ENCODE data around the gene RAB8A. TPM values are rescaled to one million over a fixed set of nuclear protein-coding genes. Genes with fewer than 3 reads are reported as not detected.

The RAB8A gene
- polyA plus RNA-seq, 1 donor from 2014 or later = 29.8 TPM

DNA sequence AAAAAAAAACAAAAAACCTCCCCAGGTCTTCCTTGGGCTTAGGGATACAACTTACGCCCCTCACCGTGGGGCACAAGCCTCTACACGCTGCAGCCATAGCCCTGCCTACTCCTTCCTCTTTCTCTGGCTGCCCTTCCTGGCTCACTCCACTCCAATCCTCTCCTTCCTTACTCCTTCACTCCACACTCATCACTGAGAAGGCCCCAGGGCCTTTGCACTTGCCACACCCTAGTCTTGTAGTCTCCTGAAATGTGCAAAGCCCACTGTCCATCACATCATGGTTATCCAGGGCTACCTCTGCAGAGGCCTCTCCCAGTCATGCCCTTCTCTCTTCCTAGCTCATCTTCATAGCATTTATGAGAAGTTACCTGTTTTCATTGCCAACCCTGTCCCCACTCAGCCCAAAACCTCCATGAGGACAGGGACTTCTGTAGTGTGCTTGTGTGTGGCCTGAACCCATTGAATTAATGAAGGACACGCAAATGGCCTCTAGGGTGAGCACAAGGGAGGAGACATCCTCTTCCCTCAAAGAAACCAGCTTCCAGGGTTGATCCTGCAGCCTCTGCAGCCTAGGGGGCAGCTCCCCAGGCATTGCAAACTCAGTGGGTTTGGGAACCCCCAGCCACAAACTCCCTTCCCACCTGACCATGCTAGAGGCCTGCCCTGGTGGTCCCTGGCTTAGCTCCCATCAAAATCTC, 23.9 kb downstream of the RAB8A start:
- Histone ChIP-seq H3K9ac (ENCODE audit: low read length) (no peak overlapping the region), H4K20me1 (ENCODE audit: insufficient read depth) (no peaks in the 10 kb centered on the region), H3K9me3 (ENCODE audit: low read length) (no peaks in the 10 kb centered on the region), H3K27ac (ENCODE audit: low read length) (no peak overlapping the region), H3K4me2 (ENCODE audit: low read length) (no peak overlapping the region), H3K27me3 (ENCODE audit: insufficient read depth, low read depth, low read length) (no peaks in the 10 kb centered on the region), H3K36me3 (ENCODE audit: insufficient read depth, low read length) (no peaks in the 10 kb centered on the region), H3F3A (ENCODE audit: insufficient read depth, low read length, poor library complexity, severe bottlenecking) (no peaks in the 10 kb centered on the region), H3K4me3 (ENCODE audit: low read length) (no peak overlapping the region), H3K79me2 (replicated peaks; ENCODE audit: insufficient read depth, low read length) (no peaks in the 10 kb centered on the region), H3K9me2 (ENCODE audit: insufficient read depth, low read length) (no peaks in the 10 kb centered on the region), H2AFZ (ENCODE audit: low read depth, low read length) (no peak overlapping the region)
- TF ChIP-seq RAD21 (conservative IDR thresholded peaks at IDR 0.05) (no peak), MXI1 (conservative IDR thresholded peaks at IDR 0.05; ENCODE audit: poor library complexity, severe bottlenecking) (no peak), TAF1 (IDR thresholded peaks at IDR 0.05; ENCODE audit: low read depth) (no peak), SMC3 (conservative IDR thresholded peaks at IDR 0.05; ENCODE audit: poor library complexity) (no peak), EP300 (conservative IDR thresholded peaks at IDR 0.05; ENCODE audit: poor library complexity, severe bottlenecking) (no peak), POLR2AphosphoS5 (IDR thresholded peaks at IDR 0.05) (no peak), EZH2 (IDR thresholded peaks at IDR 0.05; ENCODE audit: borderline replicate concordance, insufficient read depth, low read length, poor library complexity, severe bottlenecking) (no peak)
- TF ChIP-seq, protein P1, sequence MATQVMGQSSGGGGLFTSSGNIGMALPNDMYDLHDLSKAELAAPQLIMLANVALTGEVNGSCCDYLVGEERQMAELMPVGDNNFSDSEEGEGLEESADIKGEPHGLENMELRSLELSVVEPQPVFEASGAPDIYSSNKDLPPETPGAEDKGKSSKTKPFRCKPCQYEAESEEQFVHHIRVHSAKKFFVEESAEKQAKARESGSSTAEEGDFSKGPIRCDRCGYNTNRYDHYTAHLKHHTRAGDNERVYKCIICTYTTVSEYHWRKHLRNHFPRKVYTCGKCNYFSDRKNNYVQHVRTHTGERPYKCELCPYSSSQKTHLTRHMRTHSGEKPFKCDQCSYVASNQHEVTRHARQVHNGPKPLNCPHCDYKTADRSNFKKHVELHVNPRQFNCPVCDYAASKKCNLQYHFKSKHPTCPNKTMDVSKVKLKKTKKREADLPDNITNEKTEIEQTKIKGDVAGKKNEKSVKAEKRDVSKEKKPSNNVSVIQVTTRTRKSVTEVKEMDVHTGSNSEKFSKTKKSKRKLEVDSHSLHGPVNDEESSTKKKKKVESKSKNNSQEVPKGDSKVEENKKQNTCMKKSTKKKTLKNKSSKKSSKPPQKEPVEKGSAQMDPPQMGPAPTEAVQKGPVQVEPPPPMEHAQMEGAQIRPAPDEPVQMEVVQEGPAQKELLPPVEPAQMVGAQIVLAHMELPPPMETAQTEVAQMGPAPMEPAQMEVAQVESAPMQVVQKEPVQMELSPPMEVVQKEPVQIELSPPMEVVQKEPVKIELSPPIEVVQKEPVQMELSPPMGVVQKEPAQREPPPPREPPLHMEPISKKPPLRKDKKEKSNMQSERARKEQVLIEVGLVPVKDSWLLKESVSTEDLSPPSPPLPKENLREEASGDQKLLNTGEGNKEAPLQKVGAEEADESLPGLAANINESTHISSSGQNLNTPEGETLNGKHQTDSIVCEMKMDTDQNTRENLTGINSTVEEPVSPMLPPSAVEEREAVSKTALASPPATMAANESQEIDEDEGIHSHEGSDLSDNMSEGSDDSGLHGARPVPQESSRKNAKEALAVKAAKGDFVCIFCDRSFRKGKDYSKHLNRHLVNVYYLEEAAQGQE (IDR thresholded peaks at IDR 0.05; ENCODE audit: borderline replicate concordance) = no peak
- TF ChIP-seq, protein P2, sequence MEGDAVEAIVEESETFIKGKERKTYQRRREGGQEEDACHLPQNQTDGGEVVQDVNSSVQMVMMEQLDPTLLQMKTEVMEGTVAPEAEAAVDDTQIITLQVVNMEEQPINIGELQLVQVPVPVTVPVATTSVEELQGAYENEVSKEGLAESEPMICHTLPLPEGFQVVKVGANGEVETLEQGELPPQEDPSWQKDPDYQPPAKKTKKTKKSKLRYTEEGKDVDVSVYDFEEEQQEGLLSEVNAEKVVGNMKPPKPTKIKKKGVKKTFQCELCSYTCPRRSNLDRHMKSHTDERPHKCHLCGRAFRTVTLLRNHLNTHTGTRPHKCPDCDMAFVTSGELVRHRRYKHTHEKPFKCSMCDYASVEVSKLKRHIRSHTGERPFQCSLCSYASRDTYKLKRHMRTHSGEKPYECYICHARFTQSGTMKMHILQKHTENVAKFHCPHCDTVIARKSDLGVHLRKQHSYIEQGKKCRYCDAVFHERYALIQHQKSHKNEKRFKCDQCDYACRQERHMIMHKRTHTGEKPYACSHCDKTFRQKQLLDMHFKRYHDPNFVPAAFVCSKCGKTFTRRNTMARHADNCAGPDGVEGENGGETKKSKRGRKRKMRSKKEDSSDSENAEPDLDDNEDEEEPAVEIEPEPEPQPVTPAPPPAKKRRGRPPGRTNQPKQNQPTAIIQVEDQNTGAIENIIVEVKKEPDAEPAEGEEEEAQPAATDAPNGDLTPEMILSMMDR (IDR thresholded peaks at IDR 0.05; ENCODE audit: poor library complexity, severe bottlenecking) = no peak

DNA sequence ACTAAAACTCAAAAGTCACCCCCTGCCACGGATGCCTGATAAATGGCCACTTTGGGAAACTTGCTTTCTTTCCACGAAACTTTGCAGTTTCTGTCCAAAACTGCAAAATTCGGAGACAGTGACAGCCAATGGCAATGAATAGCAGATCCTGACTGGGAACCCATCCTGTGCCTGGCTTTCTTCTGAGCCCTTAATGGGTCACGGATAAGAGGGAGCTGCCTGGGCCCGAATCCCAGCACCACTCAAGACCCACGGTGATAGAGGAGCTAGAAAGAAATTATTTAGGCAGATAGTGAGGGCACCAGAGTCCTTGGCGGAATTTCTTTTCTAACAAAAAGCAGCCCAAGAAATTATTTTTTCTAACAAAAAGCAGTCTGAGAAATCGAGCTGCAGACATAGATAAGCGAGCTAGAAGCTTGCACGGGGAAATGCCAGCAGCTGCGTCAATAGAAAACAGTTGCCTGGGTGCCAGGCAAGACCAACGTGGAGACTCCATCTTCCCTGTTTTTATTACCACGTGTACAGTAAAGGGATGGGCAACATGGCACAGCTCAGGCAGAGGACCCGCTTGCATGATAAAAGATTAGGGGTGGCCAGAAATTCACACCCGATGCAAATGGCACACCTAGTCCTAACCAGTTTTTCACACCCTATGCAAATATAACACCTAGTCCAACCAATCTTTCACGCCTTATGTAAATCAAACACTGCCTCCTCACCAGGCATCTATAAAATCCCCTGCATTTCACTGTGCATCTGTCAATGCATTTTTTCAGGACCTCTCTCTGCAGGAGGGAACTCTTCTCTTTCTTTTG, 24.7 kb downstream of the RAB8A start:
- Histone ChIP-seq H3K9me2 (ENCODE audit: insufficient read depth, low read length) (no peaks in the 10 kb centered on the region), H3K4me3 (ENCODE audit: low read length) (no peak overlapping the region), H3K9ac (ENCODE audit: low read length) (no peak overlapping the region), H3K9me3 (ENCODE audit: low read length) (no peaks in the 10 kb centered on the region), H3K27ac (ENCODE audit: low read length) (no peak overlapping the region), H3F3A (ENCODE audit: insufficient read depth, low read length, poor library complexity, severe bottlenecking) (no peaks in the 10 kb centered on the region), H3K36me3 (ENCODE audit: insufficient read depth, low read length) (no peaks in the 10 kb centered on the region), H3K79me2 (replicated peaks; ENCODE audit: insufficient read depth, low read length) (no peaks in the 10 kb centered on the region), H2AFZ (ENCODE audit: low read depth, low read length) (no peak overlapping the region), H4K20me1 (ENCODE audit: insufficient read depth) (no peaks in the 10 kb centered on the region), H3K4me2 (ENCODE audit: low read length) (no peak overlapping the region), H3K27me3 (ENCODE audit: insufficient read depth, low read depth, low read length) (no peaks in the 10 kb centered on the region)
- TF ChIP-seq POLR2AphosphoS5 (IDR thresholded peaks at IDR 0.05) = no peak
- TF ChIP-seq EP300 (conservative IDR thresholded peaks at IDR 0.05; ENCODE audit: poor library complexity, severe bottlenecking) = no peak
- TF ChIP-seq, protein P1 (IDR thresholded peaks at IDR 0.05; ENCODE audit: borderline replicate concordance) = no peak
- no peak for TF ChIP-seq RAD21 (conservative IDR thresholded peaks at IDR 0.05)
- no peak for TF ChIP-seq EZH2 (IDR thresholded peaks at IDR 0.05; ENCODE audit: borderline replicate concordance, insufficient read depth, low read length, poor library complexity, severe bottlenecking)
- no peak for TF ChIP-seq MXI1 (conservative IDR thresholded peaks at IDR 0.05; ENCODE audit: poor library complexity, severe bottlenecking)
- TF ChIP-seq, protein P2 (IDR thresholded peaks at IDR 0.05; ENCODE audit: poor library complexity, severe bottlenecking) = no peak
- TF ChIP-seq TAF1 (IDR thresholded peaks at IDR 0.05; ENCODE audit: low read depth) = no peak
- TF ChIP-seq SMC3 (conservative IDR thresholded peaks at IDR 0.05; ENCODE audit: poor library complexity) = no peak

All from neural cell (in vitro differentiated cells).